Ishikawa (cell line): ENCODE results near the gene ROBO1.

Experiments
- CEBPB ChIP-seq: IDR thresholded peaks from 2 replicates; pipeline ENCODE4 v1.6.1; 2012
- CREB1 ChIP-seq: IDR thresholded peaks from 2 replicates; pipeline ENCODE4 v1.6.1; 2012; ENCODE audit warnings: low read depth
- EGR1 ChIP-seq: IDR thresholded peaks from 2 replicates; pipeline ENCODE4 v1.6.1; 2012
- EP300 ChIP-seq: IDR thresholded peaks from 2 replicates; pipeline ENCODE4 v1.6.1; 2012; ENCODE audit warnings: borderline replicate concordance
- FOXM1 ChIP-seq: IDR thresholded peaks from 2 replicates; pipeline ENCODE4 v1.6.1; 2012; ENCODE audit warnings: low read depth, borderline replicate concordance
- MAX ChIP-seq: IDR thresholded peaks from 2 replicates; pipeline ENCODE4 v1.6.1; 2012
- NFIC ChIP-seq: IDR thresholded peaks from 2 replicates; pipeline ENCODE4 v1.6.1; 2012
- RAD21 ChIP-seq: IDR thresholded peaks from 2 replicates; pipeline ENCODE4 v1.6.1; 2012; ENCODE audit warnings: low read depth
- TAF1 ChIP-seq: IDR thresholded peaks from 2 replicates; pipeline ENCODE4 v1.6.1; 2012; ENCODE audit warnings: low read depth, mild to moderate bottlenecking
- TCF12 ChIP-seq: IDR thresholded peaks from 2 replicates; pipeline ENCODE4 v1.6.1; 2012; ENCODE audit warnings: low read depth
- TEAD4 ChIP-seq: IDR thresholded peaks from 2 replicates; pipeline ENCODE4 v1.6.1; 2012
- YY1 ChIP-seq: IDR thresholded peaks from 2 replicates; pipeline ENCODE4 v1.6.1; 2012; ENCODE audit warnings: low read depth
- ZBTB7A ChIP-seq: IDR thresholded peaks from 2 replicates; pipeline ENCODE4 v1.6.1; 2012; ENCODE audit warnings: low read depth
- TF ChIP-seq, protein P1 (sequence below): IDR thresholded peaks from 2 replicates; pipeline ENCODE4 v1.6.1; 2012
- TF ChIP-seq, protein P2 (sequence below): IDR thresholded peaks from 2 replicates; pipeline ENCODE4 v1.6.1; 2012; ENCODE audit warnings: low read depth, mild to moderate bottlenecking

The ROBO1 gene

DNA sequence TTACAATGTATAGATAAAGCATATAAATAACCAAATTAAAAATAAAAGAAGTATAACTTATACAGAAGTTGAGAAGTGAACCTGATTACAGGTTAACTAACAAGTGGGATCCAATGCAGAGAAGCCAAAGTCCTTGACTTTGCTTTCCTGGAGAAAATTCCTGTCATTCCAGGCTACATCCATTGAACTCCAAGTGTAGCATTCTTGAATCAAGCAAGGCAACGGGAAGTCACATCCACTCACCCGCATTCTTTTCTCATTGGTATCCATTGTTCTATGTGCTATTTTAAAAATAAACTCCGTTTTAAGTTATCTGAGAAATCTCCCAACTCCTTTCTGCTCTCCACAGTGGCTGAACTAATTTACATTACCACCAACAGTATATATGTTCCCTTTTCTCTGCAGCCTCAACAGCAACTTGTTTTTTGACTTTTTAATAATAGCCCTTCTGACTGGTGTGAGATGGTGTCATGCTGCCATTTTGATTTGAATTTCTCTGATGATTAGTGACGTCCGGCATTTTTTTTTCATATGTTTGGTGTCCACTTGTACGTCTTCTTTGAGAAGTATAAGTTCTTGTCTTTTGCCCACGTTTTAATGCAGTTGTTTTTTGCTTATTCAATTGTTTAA, 534.3 kb downstream of the ROBO1 start:
- TF ChIP-seq MAX (no peak), NFIC (no peak), ZBTB7A (no peak), CEBPB (no peak), EGR1 (no peak), TEAD4 (no peak), YY1 (no peak), RAD21 (no peak), FOXM1 (no peak), TCF12 (no peak)
- TF ChIP-seq, protein P1, sequence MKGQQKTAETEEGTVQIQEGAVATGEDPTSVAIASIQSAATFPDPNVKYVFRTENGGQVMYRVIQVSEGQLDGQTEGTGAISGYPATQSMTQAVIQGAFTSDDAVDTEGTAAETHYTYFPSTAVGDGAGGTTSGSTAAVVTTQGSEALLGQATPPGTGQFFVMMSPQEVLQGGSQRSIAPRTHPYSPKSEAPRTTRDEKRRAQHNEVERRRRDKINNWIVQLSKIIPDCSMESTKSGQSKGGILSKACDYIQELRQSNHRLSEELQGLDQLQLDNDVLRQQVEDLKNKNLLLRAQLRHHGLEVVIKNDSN: no peak

DNA sequence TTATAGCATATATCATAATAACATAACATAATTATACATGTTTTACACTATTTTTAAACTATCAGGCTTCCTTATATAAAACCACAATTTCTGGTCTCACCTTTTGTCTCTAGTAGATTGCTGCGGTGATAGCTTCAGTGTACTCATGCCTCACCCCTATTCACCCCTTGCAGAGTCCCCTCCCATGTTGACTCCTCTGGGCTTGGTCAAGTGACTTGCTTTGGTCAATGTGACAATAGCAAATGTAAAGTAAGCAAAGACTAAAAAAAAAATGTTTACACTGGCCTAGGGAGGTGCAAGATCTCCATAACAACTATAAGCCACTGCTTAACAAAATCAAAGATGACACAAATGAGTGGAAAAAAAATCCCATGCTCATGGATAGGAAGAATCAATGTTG, 537.5 kb downstream of the ROBO1 start:
- no peak for TF ChIP-seq YY1

GRCh38 chr3:79217096-79217495, 550.7 kb downstream of the ROBO1 start:
- TF ChIP-seq YY1 (no peak), NFIC (no peak), TEAD4 (no peak), MAX (no peak), CREB1 (no peak), TCF12 (no peak), RAD21 (no peak), EP300 (no peak), EGR1 (no peak), ZBTB7A (no peak), TAF1 (no peak)
- TF ChIP-seq, protein P2, sequence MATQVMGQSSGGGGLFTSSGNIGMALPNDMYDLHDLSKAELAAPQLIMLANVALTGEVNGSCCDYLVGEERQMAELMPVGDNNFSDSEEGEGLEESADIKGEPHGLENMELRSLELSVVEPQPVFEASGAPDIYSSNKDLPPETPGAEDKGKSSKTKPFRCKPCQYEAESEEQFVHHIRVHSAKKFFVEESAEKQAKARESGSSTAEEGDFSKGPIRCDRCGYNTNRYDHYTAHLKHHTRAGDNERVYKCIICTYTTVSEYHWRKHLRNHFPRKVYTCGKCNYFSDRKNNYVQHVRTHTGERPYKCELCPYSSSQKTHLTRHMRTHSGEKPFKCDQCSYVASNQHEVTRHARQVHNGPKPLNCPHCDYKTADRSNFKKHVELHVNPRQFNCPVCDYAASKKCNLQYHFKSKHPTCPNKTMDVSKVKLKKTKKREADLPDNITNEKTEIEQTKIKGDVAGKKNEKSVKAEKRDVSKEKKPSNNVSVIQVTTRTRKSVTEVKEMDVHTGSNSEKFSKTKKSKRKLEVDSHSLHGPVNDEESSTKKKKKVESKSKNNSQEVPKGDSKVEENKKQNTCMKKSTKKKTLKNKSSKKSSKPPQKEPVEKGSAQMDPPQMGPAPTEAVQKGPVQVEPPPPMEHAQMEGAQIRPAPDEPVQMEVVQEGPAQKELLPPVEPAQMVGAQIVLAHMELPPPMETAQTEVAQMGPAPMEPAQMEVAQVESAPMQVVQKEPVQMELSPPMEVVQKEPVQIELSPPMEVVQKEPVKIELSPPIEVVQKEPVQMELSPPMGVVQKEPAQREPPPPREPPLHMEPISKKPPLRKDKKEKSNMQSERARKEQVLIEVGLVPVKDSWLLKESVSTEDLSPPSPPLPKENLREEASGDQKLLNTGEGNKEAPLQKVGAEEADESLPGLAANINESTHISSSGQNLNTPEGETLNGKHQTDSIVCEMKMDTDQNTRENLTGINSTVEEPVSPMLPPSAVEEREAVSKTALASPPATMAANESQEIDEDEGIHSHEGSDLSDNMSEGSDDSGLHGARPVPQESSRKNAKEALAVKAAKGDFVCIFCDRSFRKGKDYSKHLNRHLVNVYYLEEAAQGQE: no peak

- TF ChIP-seq ZBTB7A (no peak), EP300 (no peak), CEBPB (no peak), CREB1 (no peak), MAX (no peak)
- TF ChIP-seq, protein P1: no peak
These were observed 552.5 kb downstream of the ROBO1 start for GRCh38 chr3:79215286-79215685.

- no peak for TF ChIP-seq TCF12
- TF ChIP-seq FOXM1: no peak
- TF ChIP-seq NFIC: no peak
These were observed 556.0 kb downstream of the ROBO1 start for GRCh38 chr3:79211586-79212359.

GRCh38 chr3:79204351-79204750, 563.4 kb downstream of the ROBO1 start:
- TF ChIP-seq ZBTB7A (no peak), CREB1 (no peak), TAF1 (no peak), MAX (no peak), TEAD4 (no peak), YY1 (no peak), FOXM1 (no peak), CEBPB (no peak)
- TF ChIP-seq, protein P1: no peak

- TF ChIP-seq NFIC (no peak), FOXM1 (no peak), TAF1 (no peak), CREB1 (no peak), EGR1 (no peak), TEAD4 (no peak)
- TF ChIP-seq, protein P2: no peak
- TF ChIP-seq, protein P1: no peak
These were observed 564.7 kb downstream of the ROBO1 start for GRCh38 chr3:79203144-79203519.
